ENCODE measurements around the gene SKI. TPM values are rescaled to one million over a fixed set of nuclear protein-coding genes. Genes with fewer than 3 reads are reported as not detected.

SKI gene
- polyA plus RNA-seq, 3 donors: 0.20 to 6.6 (median 0.25) TPM

DNA sequence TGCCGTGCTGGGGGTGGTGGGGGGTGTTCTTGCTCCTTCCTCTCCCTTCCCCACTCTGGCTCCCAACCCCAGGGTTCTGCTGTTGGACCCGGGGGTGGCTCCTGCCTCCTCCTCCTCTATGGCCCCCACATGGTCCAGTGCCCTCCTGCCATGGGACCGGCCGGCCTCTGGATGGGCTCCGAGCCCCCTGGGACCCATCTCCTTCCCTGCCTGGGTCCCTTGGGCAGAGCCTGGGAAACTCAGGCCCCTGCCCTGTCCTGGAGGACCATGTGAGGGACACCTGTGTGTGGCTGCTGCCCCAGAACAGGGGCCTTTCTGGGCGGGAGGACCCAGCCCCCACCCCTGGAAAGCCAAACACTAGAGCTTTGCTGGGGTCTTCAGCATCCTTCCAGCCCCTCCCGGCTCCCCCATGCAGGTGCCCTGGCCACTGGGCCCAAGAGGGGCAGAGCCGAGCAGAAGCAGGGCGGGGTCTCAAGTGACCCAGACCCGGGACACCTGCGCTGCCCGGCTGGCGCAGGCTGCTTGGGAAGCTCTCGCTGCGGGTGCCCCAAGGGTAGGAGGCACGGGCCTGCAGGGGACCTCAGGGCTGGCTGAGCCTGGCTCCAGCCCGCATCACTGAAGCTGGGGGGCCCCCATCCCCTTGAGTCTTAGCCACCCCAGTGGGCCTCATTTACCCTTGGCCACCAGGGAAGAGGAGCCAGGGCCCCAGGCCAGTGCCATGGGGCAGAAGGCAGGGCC, 31.0 kb upstream of the SKI start:
- no peaks in the 10 kb centered on the region for H4K20me1 ChIP-seq (ENCODE audit: insufficient read depth, low read length)
- H3K79me2 ChIP-seq (ENCODE audit: insufficient read depth, low read length): peaks cover 9% of the 10 kb centered on the region
- no peak overlapping the region for H3K4me3 ChIP-seq (replicated peaks in 1 of 3; ENCODE audit: low read depth in 2 of 3, low read length in 3 of 3)
- no peak for DNase-seq
- H3K4me1 ChIP-seq (ENCODE audit: control insufficient read depth in 1 of 2, insufficient read depth in 2 of 2, low read length in 2 of 2): peaks cover 32 to 38% of the 10 kb centered on the region in 2 donors
- Mint-ChIP-seq H3K9me3 (no peaks in the 10 kb centered on the region), H3K4me1 (peaks cover 17% of the 10 kb centered on the region), H3K4me3 (no peak overlapping the region), H3K27ac (no peak overlapping the region), H3K27me3 (ENCODE audit: low read depth in 3 of 3) (peaks cover 0 to 5% (median 1%) of the 10 kb centered on the region in 3 donors), H3K36me3 (peaks cover 0 to 1% of the 10 kb centered on the region in 2 donors)
- no peaks in the 10 kb centered on the region for H3K36me3 ChIP-seq (replicated peaks in 1 of 2; ENCODE audit: control insufficient read depth in 1 of 2, insufficient read depth in 2 of 2, low read length in 2 of 2)
- 96% methylated on average over 13 of the region's 17 CpGs for WGBS (ENCODE audit: insufficient coverage)
- no peaks in the 10 kb centered on the region for H3K27me3 ChIP-seq (ENCODE audit: control insufficient read depth in 2 of 2, insufficient read depth in 2 of 2, low read length in 2 of 2)
- no peak overlapping the region for H3K27ac ChIP-seq (ENCODE audit: low read depth in 1 of 2, low read length in 2 of 2)
- H2AFZ ChIP-seq (ENCODE audit: insufficient read depth, low read depth, low read length, poor library complexity, severe bottlenecking): no peak overlapping the region
- TF ChIP-seq, protein P1, sequence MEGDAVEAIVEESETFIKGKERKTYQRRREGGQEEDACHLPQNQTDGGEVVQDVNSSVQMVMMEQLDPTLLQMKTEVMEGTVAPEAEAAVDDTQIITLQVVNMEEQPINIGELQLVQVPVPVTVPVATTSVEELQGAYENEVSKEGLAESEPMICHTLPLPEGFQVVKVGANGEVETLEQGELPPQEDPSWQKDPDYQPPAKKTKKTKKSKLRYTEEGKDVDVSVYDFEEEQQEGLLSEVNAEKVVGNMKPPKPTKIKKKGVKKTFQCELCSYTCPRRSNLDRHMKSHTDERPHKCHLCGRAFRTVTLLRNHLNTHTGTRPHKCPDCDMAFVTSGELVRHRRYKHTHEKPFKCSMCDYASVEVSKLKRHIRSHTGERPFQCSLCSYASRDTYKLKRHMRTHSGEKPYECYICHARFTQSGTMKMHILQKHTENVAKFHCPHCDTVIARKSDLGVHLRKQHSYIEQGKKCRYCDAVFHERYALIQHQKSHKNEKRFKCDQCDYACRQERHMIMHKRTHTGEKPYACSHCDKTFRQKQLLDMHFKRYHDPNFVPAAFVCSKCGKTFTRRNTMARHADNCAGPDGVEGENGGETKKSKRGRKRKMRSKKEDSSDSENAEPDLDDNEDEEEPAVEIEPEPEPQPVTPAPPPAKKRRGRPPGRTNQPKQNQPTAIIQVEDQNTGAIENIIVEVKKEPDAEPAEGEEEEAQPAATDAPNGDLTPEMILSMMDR (IDR thresholded peaks at IDR 0.05): no peak
- H3K4me2 ChIP-seq (replicated peaks; ENCODE audit: extremely low read depth, low read length, poor library complexity, severe bottlenecking): no peak overlapping the region
- no peaks in the 10 kb centered on the region for H3K9me3 ChIP-seq (replicated peaks in 1 of 2; ENCODE audit: control insufficient read depth in 1 of 2, insufficient read depth in 1 of 2, low read length in 2 of 2)
- H3K9ac ChIP-seq (ENCODE audit: insufficient read depth, low read length, poor library complexity, severe bottlenecking): no peak overlapping the region
- intact Hi-C loops (cut with micrococcal nuclease): loop anchor here (5.0 to 10.0 kb wide), 4 partner anchors 115 to 390 kb away; partner anchors contain the start of gene PRXL2B (in 1 of the 2)

DNA sequence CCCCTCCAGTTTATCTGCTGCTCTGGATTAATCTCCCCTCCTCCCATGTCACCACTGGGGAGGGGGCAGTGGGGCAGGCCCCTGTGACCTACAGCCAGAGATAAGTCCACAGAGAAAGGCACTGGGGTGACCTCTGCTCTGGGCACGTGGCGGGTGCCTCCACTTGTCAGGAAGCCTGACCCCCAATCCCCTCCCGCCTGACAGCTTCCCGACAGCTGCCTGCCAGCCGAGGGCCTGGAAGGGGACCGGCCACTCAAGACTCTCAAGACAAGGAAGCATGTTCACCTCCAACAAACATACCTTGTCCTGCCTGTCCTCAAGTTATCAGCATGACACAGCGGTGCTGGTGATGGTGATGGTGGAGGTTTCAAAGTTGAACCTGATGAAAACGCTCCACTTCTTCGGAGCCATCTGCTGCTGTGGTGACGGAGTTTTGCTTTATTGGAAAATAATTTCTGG, 30.4 kb upstream of the SKI start:
- TF ChIP-seq, protein P1 (IDR thresholded peaks at IDR 0.05): no peak
- no peak overlapping the region for H3K4me2 ChIP-seq (replicated peaks; ENCODE audit: extremely low read depth, low read length, poor library complexity, severe bottlenecking)
- H3K9ac ChIP-seq (ENCODE audit: insufficient read depth, low read length, poor library complexity, severe bottlenecking): no peak overlapping the region
- Mint-ChIP-seq H3K27ac (peak overlapping the region in 1 of 7 donors; percentile 26), H3K4me3 (no peak overlapping the region), H3K4me1 (peaks cover 17% of the 10 kb centered on the region), H3K9me3 (no peaks in the 10 kb centered on the region), H3K27me3 (ENCODE audit: low read depth in 3 of 3) (peaks cover 0 to 5% (median 1%) of the 10 kb centered on the region in 3 donors), H3K36me3 (no peaks in the 10 kb centered on the region)
- H3K9me3 ChIP-seq (replicated peaks in 1 of 2; ENCODE audit: control insufficient read depth in 1 of 2, insufficient read depth in 1 of 2, low read length in 2 of 2): no peaks in the 10 kb centered on the region
- H3K36me3 ChIP-seq (replicated peaks in 1 of 2; ENCODE audit: control insufficient read depth in 1 of 2, insufficient read depth in 2 of 2, low read length in 2 of 2): no peaks in the 10 kb centered on the region
- no peak for DNase-seq
- peaks cover 32 to 38% of the 10 kb centered on the region in 2 donors for H3K4me1 ChIP-seq (ENCODE audit: control insufficient read depth in 1 of 2, insufficient read depth in 2 of 2, low read length in 2 of 2)
- H3K27me3 ChIP-seq (ENCODE audit: control insufficient read depth in 2 of 2, insufficient read depth in 2 of 2, low read length in 2 of 2): no peaks in the 10 kb centered on the region
- H3K79me2 ChIP-seq (ENCODE audit: insufficient read depth, low read length): peaks cover 4% of the 10 kb centered on the region
- 100% methylated on average over 5 of the region's 10 CpGs for WGBS (ENCODE audit: insufficient coverage)
- no peak overlapping the region for H2AFZ ChIP-seq (ENCODE audit: insufficient read depth, low read depth, low read length, poor library complexity, severe bottlenecking)
- no peak overlapping the region for H3K27ac ChIP-seq (ENCODE audit: low read depth in 1 of 2, low read length in 2 of 2)
- no peaks in the 10 kb centered on the region for H4K20me1 ChIP-seq (ENCODE audit: insufficient read depth, low read length)
- H3K4me3 ChIP-seq (replicated peaks in 1 of 3; ENCODE audit: low read depth in 2 of 3, low read length in 3 of 3): no peak overlapping the region
- intact Hi-C loops (cut with micrococcal nuclease): loop anchor here (5.0 to 10.0 kb wide), 4 partner anchors 115 to 390 kb away; partner anchors contain the start of gene PRXL2B (in 1 of the 2)

All from CD14-positive monocyte (primary cell).